SU-DHL-6 (cell line): ENCODE results near the gene SYTL2.

Source experiments
- H2AFZ ChIP-seq: fragments of 200-600 bp; sonication (generic); 2 replicates; pipeline ENCODE4 v1.6.1; 2014; ENCODE audit warnings: low read depth, mild to moderate bottlenecking, moderate library complexity, mixed read lengths, antibody characterized with exemption, low read length; ENCODE audit not compliant: severe bottlenecking
- H3F3A ChIP-seq: fragments of 200-600 bp; shearing (Covaris generic); 2 replicates; pipeline ENCODE4 v1.6.0; 2016; ENCODE audit warnings: antibody characterized with exemption, mild to moderate bottlenecking; ENCODE audit not compliant: insufficient read depth
- H3K27ac ChIP-seq: fragments of 200-600 bp; sonication (generic); 2 replicates; pipeline ENCODE4 v1.5.1; 2016; ENCODE audit warnings: low read depth, mild to moderate bottlenecking, low read length, moderate library complexity, mixed read lengths
- H3K27me3 ChIP-seq: fragments of 200-600 bp; sonication (generic), shearing (Covaris generic); 2 replicates; pipeline ENCODE4 v1.6.0; 2014; ENCODE audit warnings: mild to moderate bottlenecking, low read length
- H3K36me3 ChIP-seq: fragments of 200-600 bp; sonication (generic); 2 replicates; pipeline ENCODE4 v1.6.1; 2014; ENCODE audit warnings: mild to moderate bottlenecking, low read length, mixed read lengths
- H3K4me2 ChIP-seq: fragments of 300-600, 200-600 bp; shearing (Covaris generic), sonication (generic); 2 replicates; pipeline ENCODE4 v1.6.0; 2014; ENCODE audit warnings: low read length, low read depth, mild to moderate bottlenecking; ENCODE audit not compliant: poor library complexity, severe bottlenecking
- H3K4me3 ChIP-seq: fragments of 200-600 bp; sonication (generic); 2 replicates; pipeline ENCODE4 v1.5.1; 2014; ENCODE audit warnings: antibody characterized with exemption, low read length, mild to moderate bottlenecking, mixed read lengths; ENCODE audit not compliant: insufficient read depth, poor library complexity, severe bottlenecking
- H3K79me2 ChIP-seq: fragments of 200-600 bp; sonication (generic); 2 replicates; pipeline ENCODE4 v1.6.1; 2014; ENCODE audit warnings: mild to moderate bottlenecking, low read length, moderate library complexity; ENCODE audit not compliant: insufficient read depth
- H3K9ac ChIP-seq: fragments of 200-600 bp; sonication (generic); 2 replicates; pipeline ENCODE4 v1.7.0; 2014; ENCODE audit warnings: mild to moderate bottlenecking, low read length
- H3K9me2 ChIP-seq: fragments of 200-600 bp; sonication (generic); replicated peaks from 2 replicates; pipeline ENCODE4 v1.6.1; 2014; ENCODE audit warnings: low read length; ENCODE audit not compliant: insufficient read depth
- H3K9me3 ChIP-seq: fragments of 200-600 bp; sonication (generic); 2 replicates; pipeline ENCODE4 v1.6.1; 2014; ENCODE audit warnings: low read length, mixed read lengths; ENCODE audit not compliant: insufficient read depth
- H4K20me1 ChIP-seq: fragments of 200-600 bp; sonication (generic); 2 replicates; pipeline ENCODE4 v1.6.1; 2014; ENCODE audit warnings: low read depth, mild to moderate bottlenecking, antibody characterized with exemption, low read length, moderate library complexity, mixed read lengths
- CTCF ChIP-seq: fragments of 200-600 bp; sonication (generic); IDR thresholded peaks from one replicate; pipeline ENCODE4 v1.5.1; 2017; ENCODE audit warnings: antibody characterized with exemption, mild to moderate bottlenecking, low read length, moderate library complexity; ENCODE audit not compliant: insufficient read depth, poor library complexity, severe bottlenecking
- EZH2phosphoT487 ChIP-seq: fragments of 200-600 bp; sonication (generic), shearing (Covaris generic); conservative IDR thresholded peaks from 2 replicates; pipeline ENCODE4 v1.6.1; 2018; ENCODE audit warnings: mild to moderate bottlenecking, antibody characterized with exemption, low read length, moderate library complexity, mixed read lengths

SYTL2 gene

GRCh38 chr11:85848556-85848955 is 37.6 kb upstream of the SYTL2 start:
- Histone ChIP-seq H2AFZ (no peak overlapping the region), H3K36me3 (no peaks in the 10 kb centered on the region), H3K9me3 (no peaks in the 10 kb centered on the region), H3K9me2 (no peaks in the 10 kb centered on the region), H3K27me3 (no peaks in the 10 kb centered on the region), H3K79me2 (no peaks in the 10 kb centered on the region), H3K27ac (no peak overlapping the region), H3K4me3 (no peak overlapping the region), H3F3A (no peaks in the 10 kb centered on the region), H3K9ac (no peak overlapping the region), H4K20me1 (no peaks in the 10 kb centered on the region), H3K4me2 (no peak overlapping the region)
- TF ChIP-seq EZH2phosphoT487 (no peak), CTCF (no peak)

GRCh38 chr11:85848006-85848405 is 37.1 kb upstream of the SYTL2 start:
- Histone ChIP-seq H2AFZ (no peak overlapping the region), H3K4me2 (no peak overlapping the region), H4K20me1 (no peaks in the 10 kb centered on the region), H3K79me2 (no peaks in the 10 kb centered on the region), H3K9me2 (no peaks in the 10 kb centered on the region), H3K9me3 (no peaks in the 10 kb centered on the region), H3K27me3 (no peaks in the 10 kb centered on the region), H3K27ac (no peak overlapping the region), H3F3A (no peaks in the 10 kb centered on the region), H3K36me3 (no peaks in the 10 kb centered on the region), H3K4me3 (no peak overlapping the region), H3K9ac (no peak overlapping the region)
- TF ChIP-seq EZH2phosphoT487 = no peak
- no peak for TF ChIP-seq CTCF

GRCh38 chr11:85847436-85847835 is 36.5 kb upstream of the SYTL2 start:
- Histone ChIP-seq H3K36me3 (no peaks in the 10 kb centered on the region), H3F3A (no peaks in the 10 kb centered on the region), H3K27ac (no peak overlapping the region), H3K9ac (no peak overlapping the region), H3K79me2 (no peaks in the 10 kb centered on the region), H3K4me2 (no peak overlapping the region), H2AFZ (no peak overlapping the region), H4K20me1 (no peaks in the 10 kb centered on the region), H3K4me3 (no peak overlapping the region), H3K9me2 (no peaks in the 10 kb centered on the region), H3K27me3 (no peaks in the 10 kb centered on the region), H3K9me3 (no peaks in the 10 kb centered on the region)
- TF ChIP-seq CTCF (no peak), EZH2phosphoT487 (no peak)

GRCh38 chr11:85845124-85845631 is 34.2 kb upstream of the SYTL2 start:
- Histone ChIP-seq H3K9ac (no peak overlapping the region), H3F3A (no peaks in the 10 kb centered on the region), H3K9me2 (no peaks in the 10 kb centered on the region), H3K4me2 (no peak overlapping the region), H3K36me3 (no peaks in the 10 kb centered on the region), H3K9me3 (no peaks in the 10 kb centered on the region), H3K4me3 (no peak overlapping the region), H3K27ac (no peak overlapping the region), H3K79me2 (no peaks in the 10 kb centered on the region), H2AFZ (no peak overlapping the region), H4K20me1 (no peaks in the 10 kb centered on the region), H3K27me3 (no peaks in the 10 kb centered on the region)
- TF ChIP-seq EZH2phosphoT487 (no peak), CTCF (no peak)
